Measurements from ENCODE around the gene CPLANE2.

CPLANE2 gene

GRCh38 chr1:16189921-16190621 lies 46.9 kb downstream of the CPLANE2 start:
- DNase-seq (ENCODE audit: low read depth in 2 of 2) = no peak

GRCh38 chr1:16189003-16189402 lies 48.0 kb downstream of the CPLANE2 start:
- DNase-seq (ENCODE audit: low read depth in 2 of 2) = no peak

DNA sequence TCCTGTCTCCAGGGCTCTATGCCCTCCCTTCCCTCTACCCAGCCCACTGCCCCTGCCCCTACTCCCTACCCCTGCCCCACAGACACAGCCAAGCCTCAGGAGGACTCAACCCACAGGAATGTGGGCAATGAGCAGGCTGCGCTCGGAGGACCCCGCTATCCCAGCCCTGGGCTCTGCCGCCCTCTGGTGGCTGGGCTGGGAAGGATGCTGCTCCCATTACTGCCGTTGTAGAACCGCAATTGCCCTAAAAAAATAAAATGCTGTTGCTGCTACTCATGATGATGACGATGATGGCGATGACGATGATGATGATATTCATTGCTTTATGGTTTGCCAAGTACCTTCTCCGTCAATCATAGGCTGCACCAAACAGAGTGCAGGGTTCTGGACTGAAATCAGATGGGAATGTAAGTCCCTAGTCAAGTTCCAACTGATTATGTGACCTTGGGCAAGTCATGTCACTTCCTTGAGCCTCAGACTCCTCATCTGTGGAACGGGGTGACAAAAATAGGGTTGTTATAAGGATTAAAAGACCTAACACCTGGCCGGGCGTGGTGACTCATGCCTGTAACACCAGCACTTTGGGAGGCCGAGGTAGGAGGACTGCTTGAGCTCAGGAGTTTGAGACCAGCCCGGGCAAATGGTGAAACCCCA lies 49.1 kb downstream of the CPLANE2 start:
- peak; percentile 61 to 73 for DNase-seq (ENCODE audit: low read depth in 2 of 2)

DNA sequence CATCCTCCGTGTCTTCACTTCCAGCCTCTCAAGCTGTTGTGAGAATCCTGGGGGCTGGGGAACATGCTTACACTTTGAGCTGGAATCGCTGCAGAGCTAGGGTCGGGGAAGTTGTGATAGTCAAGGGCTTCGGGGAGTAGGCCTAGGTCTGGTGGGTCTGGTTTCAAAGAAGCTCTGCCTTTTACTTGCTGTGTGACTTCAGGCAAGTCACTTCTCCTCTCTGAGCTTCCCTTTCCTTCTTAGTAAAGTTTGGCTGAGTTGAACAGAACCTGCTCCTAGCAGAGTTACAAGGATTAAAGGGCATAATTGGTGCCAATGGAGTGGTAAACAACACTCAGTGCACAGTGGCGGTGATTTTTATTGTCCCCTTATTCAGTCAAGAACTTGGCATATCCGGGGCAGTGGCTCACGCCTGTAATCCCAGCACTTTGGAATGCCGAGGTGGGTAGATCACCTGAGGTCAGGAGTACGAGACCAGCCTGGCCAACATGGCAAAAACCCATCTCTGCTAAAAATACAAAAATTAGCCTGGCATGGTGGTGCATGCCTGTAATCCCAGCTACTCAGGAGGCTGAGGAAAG lies 50.2 kb downstream of the CPLANE2 start:
- DNase-seq (ENCODE audit: low read depth in 2 of 2) = no peak

GRCh38 chr1:16184557-16185303 lies 52.3 kb downstream of the CPLANE2 start:
- no peak for DNase-seq (ENCODE audit: low read depth in 2 of 2)

DNA sequence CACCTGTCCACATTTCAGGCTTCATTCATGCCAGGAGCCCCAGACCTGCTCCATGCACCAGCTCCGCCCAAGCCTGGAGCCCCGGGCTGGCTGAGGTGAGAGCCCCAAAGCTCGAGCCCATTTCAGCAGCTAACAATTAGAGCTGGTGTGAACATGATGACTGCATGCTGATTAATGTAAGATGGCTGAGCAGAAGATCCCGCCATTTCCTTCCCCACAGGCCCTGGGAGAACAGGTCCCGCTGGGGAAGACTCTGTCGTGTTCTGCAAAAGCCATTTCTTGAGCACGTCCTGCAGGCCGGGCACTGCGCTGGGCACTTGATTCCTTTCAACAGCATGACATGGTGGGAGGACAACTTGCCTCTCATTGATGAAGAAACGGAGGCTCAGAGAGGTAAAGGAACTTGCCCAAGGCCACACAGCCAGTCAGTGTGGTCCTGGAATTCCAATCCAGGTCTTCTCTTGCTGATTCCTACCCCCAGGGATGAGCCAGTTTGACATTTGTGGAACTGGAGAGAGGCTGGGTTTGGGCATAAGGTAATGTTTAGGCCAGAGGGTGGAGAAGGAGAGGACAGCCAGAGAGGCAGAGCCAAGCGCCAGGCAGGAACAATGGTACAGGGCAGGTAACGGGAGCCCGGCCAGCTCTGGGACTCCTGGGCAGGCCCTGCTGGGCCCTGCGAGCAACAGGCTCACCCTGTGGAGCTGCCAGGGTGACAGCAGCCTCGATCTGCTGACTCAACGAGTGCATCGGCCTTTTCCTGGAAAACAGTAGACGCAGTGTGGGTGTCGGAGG lies 53.0 kb downstream of the CPLANE2 start:
- DNase-seq (ENCODE audit: low read depth in 2 of 2) = no peak

DNA sequence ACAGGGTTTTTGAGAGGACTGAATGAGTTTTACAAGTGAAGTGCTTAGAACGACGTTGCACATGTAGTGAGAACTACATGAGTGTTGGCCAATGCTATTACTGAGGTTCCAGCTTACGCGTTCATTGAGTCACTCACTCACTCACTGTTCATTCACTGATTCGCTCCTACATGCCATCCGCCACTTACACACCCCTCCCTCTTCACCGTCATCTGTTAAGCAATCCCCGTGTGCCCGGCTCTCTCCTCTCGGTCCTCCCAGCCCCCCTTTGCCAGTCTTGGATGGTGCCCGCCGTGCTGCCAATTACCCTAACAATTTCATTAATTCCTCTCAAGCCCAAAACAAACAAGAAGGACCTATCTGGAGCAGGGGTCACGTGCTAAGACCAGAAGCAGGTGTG lies 53.8 kb downstream of the CPLANE2 start:
- DNase-seq (ENCODE audit: low read depth in 2 of 2) = no peak

- no peak for DNase-seq (ENCODE audit: low read depth in 2 of 2)
These were observed 54.9 kb downstream of the CPLANE2 start for GRCh38 chr1:16181887-16182719.

All from activated CD4-positive, alpha-beta T cell treated with anti-CD3 and anti-CD28 coated beads for 24 hours (primary cell).